Stimulated activated CD8-positive, alpha-beta memory T cell treated with anti-CD3 and anti-CD28 coated beads, Interleukin-4, amount 100 ng/mL, for 24 hours (primary cell): ENCODE results near the gene CCDC117.
"Not testable (repeated sequence)": the region's sequence is repeated elsewhere in the genome, so short reads cannot be mapped to it uniquely, and the experiment has no call there.

Source experiments
- DNase-seq: peaks from one replicate; pipeline ENCODE4 v3.0.0-alpha.2; 2020; ENCODE audit warnings: low read depth

Gene CCDC117, protein sequence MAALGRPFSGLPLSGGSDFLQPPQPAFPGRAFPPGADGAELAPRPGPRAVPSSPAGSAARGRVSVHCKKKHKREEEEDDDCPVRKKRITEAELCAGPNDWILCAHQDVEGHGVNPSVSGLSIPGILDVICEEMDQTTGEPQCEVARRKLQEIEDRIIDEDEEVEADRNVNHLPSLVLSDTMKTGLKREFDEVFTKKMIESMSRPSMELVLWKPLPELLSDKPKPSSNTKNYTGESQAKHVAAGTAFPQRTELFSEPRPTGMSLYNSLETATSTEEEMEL

DNA sequence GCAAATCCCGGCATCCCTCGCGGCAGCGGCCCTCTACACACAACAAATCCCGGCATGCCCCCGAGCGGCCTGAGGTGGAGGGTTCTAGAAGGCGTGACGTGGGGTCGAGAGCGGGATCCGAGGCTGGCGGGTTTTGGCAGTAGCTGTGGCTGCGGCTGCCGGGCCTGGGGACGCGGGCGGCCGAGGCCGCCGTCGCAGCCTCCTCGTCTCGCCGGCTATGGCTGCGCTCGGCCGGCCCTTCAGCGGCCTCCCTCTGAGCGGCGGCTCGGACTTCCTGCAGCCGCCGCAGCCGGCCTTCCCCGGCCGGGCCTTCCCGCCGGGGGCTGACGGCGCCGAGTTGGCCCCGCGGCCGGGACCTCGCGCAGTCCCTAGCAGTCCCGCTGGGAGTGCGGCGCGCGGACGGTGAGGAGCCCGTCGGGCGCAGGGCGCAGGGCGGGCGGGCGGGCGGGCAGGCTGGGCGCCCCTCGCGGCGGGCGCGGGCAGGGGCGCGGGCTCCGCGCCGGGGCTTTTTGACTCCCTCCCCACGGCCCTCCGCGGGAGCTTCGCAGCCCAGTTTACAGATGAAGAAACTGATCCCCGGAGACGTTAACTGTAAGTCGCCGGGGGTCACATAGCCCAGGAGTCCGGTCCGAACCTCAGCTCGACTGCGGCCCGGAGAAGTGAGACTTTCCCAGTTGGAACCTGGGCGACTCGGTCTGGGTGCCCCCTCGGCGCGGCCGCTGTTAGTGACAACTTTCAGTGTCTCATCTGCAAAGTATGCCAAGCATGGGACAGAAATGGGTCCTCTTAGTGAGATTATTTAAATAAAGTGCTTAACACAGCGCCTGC is at the start of gene CCDC117:
Gene CCDC117, plus strand, starts transcription at position 63 of the 828 bp plus-strand sequence. Its CDS starts 155 bp downstream, at position 218.
- peak; percentile 89 for DNase-seq

DNA sequence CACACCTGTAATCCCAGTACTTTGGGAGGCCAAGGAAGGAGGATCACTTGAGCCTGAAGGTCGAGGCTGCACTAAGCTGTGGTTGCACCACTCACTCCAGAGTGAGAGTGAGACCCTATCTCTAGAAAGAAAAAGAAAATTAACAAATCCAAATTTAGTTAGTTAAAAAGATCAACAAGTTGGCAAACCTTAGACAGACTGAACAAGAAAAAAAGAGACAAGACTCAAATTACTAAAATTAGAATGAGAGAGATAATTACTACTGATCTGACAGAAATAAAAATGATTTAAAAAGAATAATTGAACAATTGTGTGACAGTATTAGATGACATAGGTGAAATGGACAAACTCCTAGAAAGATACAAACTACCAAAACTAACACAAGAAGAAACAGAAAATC is 44.5 kb upstream of the CCDC117 start:
- no peak for DNase-seq

DNA sequence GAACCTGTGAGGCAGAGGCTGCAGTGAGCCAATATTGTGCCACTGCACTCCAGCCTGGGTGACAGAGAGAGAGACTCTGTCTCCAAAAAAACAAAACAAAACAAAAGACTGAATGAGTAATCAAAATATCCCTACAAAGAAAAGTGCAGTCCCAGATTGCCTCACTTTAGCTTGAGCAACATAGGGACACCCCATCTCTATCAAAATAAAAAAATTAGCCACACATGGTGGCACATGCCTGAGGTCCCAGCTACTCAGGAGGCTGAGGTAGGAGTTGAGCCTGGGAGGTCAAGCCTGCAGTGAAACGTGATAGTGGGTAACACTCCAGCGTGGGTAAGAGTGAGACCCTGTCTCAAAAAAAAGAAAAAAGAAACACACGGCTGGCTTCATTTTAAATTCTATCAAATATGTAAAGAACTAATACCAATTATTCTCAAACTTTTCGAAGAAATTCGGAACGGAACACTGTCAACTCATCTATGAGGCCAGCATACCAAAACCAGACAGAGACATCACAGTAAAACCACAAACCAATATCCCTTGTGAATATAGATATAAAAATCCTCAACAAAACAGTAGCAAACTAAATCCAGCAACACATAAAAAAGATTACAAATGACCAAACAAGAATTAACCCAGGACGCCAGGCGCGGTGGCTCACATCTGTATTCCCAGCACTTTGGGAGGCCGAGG is 43.7 kb upstream of the CCDC117 start:
- no peak for DNase-seq

DNA sequence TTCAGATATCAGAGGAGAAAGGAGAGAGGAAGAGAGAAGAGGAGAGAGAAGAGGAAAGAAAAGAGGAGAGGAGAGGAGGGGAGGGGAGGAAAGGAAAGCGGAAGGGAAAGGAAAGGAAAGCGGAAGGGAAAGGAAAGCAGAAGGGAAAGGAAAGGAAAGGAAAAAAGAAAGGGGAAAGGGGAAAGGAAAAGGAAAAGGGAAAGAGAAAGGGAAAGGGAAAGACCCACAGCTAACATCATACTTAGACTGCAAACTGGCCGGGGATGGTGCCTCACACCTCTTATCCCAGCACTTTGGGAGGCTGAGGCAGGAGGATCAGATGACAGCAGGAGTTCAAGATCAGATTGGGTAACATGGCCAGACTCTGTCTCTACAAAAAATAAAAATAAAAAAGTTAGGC is 42.3 kb upstream of the CCDC117 start:
- no peak for DNase-seq

DNA sequence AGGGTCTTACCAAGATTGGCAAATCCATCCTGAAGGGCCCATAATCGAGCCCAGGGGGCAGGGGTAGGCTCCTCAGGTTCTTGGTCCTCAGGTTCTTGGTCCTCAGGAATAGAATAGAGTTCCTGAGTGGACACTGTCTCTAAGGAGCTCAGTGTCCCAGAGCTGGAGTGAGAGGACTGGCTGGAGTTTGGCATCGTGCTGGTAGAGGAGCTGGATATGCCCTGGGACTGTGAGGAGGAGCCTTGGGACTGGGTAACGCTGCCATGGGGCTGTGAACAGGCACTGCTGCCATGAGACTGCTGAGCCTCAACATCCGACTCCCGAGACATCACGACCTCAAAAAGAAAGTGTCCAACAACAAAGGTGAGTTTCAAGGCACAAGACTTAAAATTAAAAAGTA is 38.1 kb upstream of the CCDC117 start:
- DNase-seq, result no peak

DNA sequence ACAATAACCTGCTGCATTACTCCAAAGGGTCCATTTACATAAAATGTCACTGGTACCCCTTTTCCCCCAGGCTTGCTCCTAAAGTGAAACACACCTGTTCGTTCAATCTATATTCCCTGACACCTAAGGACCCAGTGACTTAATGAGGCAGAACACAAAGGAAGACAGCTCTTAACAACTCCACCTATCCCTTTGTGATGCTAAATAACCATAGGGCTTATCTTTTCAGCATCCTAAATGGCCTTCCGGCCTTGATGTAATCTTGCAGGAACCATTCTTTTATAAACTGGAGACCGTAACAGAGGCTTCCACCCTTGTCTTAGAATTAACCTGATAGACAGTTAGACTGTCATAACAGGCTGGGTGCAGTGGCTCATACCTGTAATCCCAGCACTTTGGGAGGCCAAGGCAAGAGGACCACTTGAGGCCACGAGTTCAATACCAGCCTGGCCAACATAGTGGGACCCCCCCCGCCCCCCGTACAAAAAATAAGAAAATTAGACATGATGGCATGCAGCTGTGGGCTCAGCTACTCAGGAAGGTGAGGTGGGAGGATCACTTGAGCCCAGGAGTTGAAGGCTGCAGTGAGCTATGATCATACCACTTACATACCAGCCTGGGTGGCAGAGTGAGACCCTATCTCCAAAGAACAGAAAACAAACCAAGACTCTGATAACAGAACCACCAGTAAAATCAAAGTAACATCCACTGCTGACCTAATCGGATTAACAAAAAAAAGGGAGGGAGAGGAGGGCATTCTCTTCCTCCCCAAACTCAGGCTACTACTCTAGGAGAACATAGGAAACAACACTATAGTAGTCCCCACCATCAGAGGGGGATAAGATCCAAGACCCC is 36.0 kb upstream of the CCDC117 start:
- DNase-seq, result no peak

DNA sequence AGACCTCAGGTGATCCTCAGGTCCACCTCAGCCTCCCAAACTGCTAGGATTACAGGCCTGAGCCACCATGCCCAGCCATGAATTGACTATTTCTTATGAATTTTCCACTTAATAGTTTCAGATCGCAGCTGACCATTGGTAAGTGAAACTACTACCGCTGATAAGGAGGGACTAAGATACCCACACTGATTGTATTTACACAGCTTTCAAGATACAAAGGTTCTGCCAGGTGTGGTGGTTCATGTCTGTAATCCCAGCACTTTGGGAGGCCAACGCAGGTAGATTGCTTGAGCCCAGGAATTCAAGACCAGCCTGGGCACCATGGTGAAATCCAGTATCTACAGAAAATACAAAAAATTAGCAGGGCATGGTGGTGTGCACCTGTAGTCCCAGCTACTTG is 34.8 kb upstream of the CCDC117 start:
- DNase-seq, result no peak

DNA sequence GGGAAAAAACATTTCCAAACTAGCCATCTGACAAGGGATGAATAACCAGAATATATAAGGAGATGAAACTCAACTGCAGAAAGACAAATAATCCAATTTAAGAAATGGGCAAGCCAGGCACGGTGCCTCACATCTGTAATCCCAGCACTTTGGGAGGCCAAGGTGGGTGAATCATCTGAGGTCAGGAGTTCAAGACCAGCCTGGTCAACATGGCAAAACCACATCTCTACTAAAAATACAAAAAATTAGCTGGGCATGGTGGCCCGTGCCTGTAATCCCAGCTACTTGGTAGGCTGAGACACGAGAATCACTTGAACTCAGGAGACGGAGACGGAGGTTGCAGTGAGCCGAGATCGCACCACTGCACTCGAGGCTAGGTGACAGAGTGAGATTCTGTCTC is 33.6 kb upstream of the CCDC117 start:
- DNase-seq, result not testable (repeated sequence)

DNA sequence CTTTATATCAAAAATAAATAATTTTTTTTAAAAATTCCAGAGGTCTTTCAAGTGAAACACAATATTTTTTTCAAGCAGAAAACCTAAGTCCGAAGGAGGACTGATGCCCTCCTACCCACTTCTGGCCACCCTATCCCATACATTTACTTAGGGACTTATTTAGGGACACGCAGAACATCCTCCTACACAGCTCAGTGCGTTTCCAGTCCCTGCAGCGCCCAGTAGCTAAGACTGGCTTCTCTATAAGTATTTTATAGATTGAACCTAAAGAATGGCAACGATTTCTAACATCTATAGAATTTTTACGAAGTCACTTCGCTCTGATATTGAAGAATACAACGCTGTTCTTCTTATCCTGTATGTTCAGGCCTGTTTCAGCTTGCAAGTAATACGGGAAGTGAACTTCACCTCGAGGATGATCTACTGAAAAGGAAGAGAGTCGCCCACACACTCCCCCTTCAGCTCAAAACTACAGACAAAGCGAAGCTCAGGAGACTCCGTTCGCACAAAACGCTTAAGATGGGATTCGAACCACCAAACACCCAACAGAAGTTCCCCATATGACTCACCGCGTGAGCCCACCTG is 31.2 kb upstream of the CCDC117 start:
- DNase-seq, result no peak

DNA sequence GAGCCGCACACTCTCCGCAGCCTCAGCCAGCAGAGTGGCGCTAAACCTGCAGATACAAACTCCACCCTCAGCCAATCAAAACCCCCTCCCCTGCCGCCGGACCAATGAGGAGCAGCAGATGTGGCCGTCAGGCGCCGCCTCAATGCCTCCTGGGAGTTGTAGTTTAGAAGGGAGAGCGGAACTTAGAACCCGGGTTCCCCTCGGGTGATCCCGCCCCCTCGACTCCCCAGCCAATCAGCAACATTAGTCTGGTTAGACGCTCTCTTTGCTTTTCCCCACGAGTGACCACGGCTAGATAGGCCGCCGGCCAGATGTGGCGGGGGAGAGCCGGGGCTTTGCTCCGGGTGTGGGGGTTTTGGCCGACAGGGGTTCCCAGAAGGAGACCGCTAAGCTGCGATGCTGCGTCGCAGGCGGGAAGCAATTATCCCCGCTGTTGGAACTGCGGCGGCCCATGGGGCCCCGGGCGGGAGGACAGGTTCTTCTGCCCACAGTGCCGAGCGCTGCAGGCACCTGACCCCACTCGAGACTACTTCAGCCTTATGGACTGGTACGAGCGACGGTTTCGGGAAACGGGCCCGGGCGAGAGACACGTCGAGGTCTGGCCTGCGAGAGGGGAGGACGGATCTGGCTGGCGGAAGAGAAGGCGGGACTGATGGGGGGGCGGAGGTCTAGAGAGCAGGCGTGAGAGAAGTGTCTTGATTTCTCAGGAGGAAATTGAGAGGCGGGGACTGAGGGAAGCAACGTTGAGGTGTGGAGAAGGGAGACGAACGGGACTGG is 30.5 kb upstream of the CCDC117 start, which contains the start of the genes CHEK2 and HSCB:
Gene CHEK2, minus strand, starts transcription at position 36 of the 777 bp plus-strand sequence. CDS start 7,099 bp downstream, outside the sequence.
Gene HSCB, plus strand, starts transcription at position 255 of the 777 bp plus-strand sequence. Its CDS starts 57 bp downstream, at position 312.
- peak; percentile 95 for DNase-seq

DNA sequence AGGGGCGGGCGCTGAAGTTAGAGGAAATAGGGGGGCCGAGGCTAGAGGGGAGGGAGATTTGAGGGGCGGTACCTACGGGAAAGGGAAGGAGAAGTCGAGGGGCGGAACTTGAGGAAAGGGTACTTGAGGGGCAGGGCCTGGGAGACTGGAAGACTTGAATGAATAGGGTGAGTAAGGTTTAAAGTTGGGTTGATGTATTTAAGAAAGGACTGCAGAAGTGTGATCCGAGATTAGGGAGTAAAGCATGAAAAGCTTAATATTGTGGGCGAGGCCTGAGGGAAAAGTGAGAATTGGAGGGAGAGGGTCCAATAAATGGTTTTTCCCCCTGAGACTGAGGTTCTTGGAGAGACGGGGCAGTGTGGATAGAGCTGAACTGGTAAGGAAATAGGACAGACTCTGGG is 29.9 kb upstream of the CCDC117 start:
- no peak for DNase-seq

DNA sequence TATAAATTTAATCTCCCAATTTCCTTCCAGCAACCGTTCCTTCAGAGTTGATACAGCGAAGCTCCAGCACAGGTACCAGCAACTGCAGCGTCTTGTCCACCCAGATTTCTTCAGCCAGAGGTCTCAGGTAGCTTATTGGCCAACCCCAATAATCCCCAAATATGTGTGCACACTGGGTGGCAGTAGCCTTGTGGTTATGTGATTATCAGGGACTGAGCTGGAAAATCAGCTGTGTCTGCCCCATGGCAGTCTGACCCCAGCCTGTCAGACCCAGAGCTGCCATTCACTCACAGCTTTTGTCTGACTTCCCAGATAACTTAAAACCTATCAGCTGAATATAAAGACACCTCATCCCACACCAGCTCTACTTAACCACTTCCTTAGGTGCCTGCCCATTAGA is 28.6 kb upstream of the CCDC117 start:
- DNase-seq, result no peak

DNA sequence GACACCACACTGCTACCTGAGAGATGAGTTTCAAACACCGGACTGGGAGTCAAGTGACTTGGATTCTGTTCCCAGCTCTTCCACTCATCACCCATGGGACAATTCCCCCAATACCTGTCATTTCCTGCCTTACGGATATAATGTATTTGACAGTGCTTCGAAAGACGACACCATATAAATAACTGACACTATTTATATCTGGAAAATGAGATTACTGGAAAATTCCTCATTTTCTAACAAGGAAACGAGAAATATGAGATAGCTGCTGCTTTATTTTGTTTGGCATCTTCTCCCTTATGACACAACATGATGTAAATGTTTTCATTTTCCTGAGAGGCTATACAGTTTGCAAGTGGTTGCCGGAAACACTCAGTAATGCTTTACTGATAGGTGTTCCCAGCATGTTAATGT is 22.0 kb upstream of the CCDC117 start:
- no peak for DNase-seq

DNA sequence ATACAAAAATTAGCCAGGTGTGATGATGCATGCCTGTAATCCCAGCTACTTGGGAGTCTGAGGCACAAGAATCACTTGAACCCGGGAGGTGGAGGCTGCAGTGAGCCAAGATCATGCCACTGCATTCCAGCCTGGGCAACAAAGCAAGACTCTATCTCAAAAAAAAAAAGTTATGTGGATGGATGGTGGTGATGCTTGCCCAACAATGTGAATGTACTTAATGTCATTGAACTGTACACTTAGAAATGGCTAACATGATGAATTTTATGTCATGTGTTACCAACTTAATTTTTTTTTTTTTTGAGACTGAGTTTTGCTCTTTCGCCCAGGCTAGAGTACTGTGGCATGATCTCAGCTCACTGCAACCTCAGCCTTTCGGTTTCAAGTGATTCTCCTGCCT is 18.0 kb upstream of the CCDC117 start:
- DNase-seq, result not testable (repeated sequence)

DNA sequence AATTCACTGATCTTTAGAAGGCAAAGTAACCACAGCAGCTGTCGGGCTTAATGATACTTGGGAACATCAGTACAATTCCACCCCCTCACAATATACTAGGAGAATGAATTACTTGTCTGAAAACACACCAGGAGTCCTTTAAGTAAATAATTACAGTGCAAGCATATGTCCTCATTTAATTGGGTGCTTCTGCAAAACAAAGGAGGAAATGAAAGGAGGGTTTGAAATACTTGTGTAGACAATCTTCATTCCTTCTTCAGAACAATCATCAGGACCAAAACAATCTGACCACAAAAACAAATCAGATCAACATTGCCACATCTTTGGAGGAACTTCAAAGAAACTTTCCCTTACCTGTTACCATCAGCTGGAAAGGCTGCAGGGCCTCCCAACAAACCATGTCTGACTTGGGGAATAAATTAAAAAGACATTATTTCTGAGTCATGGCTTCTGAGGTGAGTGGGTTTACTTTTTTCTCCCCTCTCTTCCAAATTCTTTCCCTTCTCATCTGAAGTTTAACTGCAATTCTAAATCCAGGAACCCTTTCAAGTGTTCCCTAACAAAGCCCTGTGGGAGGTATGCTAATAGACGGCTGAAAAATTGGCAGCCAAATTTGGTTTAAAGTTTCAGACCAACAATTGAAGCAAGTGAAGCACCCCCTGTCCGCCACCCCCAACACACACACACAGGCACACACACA is 12.5 kb upstream of the CCDC117 start:
- no peak for DNase-seq

DNA sequence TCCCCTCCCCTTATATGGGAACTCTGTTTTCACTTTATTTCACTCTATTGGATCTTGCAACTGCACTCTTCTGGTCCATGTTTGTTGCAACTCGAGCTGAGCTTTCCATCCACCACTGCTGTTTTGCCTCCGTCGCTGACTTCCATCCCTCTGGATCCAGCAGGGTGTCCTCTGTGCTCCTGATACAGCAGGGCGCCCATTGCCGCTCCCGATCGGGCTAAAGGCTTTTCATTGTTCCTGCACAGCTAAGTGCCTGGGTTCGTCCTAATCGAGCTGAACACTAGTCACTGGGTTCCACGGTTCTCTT is 11.1 kb upstream of the CCDC117 start:
- DNase-seq, result no peak

DNA sequence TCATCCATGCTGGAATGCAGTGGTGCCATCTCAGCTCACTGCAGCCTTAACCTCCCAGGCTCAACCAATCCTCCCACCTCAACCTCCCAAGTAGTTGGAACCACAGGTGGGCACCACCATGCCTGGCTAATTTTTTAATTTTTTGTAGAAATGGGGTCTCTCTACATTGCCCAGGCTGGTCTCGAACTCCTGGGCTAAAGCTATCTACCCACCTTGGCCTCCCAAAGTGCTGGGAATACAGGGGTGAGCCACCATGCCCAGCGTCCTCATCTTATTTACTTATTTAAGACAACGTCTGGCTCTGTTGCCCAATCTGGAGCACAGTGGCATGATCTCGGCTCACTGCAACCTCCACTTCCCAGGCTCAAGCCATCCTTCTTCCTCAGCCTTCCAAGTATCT is 10.5 kb upstream of the CCDC117 start:
- DNase-seq, result not testable (repeated sequence)

DNA sequence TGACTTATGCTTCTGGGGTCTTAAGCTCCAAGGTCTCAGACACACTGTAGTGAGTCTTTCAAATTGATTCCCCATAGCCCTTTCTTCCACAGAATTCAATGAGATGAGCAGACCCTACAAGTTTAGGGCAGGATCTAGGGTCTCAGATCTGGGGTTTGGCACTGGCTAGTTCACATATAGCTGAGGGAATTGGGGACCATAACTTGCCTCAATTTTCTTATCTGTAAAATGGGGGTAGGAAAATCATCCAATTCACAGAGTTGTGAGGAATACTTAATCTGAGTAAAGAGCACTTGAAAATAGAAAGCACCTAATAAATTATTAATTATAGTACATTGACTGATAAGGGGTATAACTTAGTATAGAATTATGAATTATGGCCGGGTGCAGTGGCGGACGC is 5.9 kb upstream of the CCDC117 start:
- DNase-seq, result no peak

DNA sequence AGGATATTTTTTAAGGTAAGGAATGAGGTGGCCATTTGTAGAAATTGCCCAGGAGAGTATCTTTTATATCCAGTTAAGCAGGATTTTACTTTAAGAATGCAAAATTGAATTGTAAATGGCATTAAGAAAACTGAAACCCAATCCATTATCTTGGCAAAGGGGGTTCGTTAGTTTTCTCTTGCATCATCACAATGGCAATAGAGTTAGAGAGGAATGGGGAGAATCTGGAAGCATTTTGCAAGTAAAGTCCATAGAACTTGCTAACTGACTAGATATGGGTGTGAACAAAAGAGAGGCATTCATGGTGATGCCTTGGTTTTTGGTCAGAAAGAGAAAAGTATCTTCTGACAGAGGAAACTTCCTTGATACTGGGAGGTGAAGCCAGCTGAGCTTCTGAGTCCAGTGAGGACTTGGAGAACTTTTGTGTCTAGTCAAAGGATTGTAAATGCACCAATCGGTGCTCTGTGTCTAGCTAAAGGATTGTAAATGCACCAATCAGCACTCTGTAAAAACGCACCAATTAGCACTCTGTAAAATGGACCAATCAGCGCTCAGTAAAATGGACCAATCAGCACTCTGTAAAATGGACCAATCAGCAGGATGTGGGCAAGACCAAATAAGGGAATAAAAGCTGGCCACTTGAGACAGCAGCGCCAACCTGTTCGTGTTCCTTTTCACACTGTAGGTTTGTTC is 3.6 kb upstream of the CCDC117 start:
- DNase-seq, result no peak
